ENCODE data around the gene ZNF385A. TPM values are rescaled to one million over a fixed set of nuclear protein-coding genes. Genes with fewer than 3 reads are reported as not detected.

Gene ZNF385A
- total and polyA plus RNA-seq, 2 donors (not counting 3 experiments of a cell fraction or from before 2014, with no cell fraction given): 1.6 to 7.9 TPM

- no TSS peak for BruUV-seq (replicated peaks)
- no peaks in the 10 kb centered on the region for H3K9me1 ChIP-seq (replicated peaks; ENCODE audit: control insufficient read depth, extremely low read depth, insufficient read depth, low read length)
- intact Hi-C loops (cut with micrococcal nuclease) (no loop called here), dilution Hi-C loops (cut with MboI; ENCODE audit: extremely low pct_ligation_motif_present, low sequenced_read_pairs) (no loop called here)
- ChIA-PET POLR2A (no interaction called here), CTCF (interaction anchor here (1.0 to 1.4 kb wide), 3 partner anchors 28 to 121 kb away, joined by 3 read pairs; no protein-coding TSS in a partner anchor)
- H2AFZ ChIP-seq (ENCODE audit: low read depth, low read length): no peak overlapping the region
- H3K4me1 ChIP-seq (ENCODE audit: control insufficient read depth, extremely low read depth, insufficient read depth, low read length): peaks cover 25% of the 10 kb centered on the region
- H3K4me2 ChIP-seq (ENCODE audit: insufficient read depth, low read length): no peak overlapping the region
- H3K4me3 ChIP-seq (replicated peaks in 1 of 3; ENCODE audit: insufficient read depth in 1 of 3, low read depth in 1 of 3, low read length in 3 of 3): no peak overlapping the region
- TF ChIP-seq FOS (IDR thresholded peaks at IDR 0.05; ENCODE audit: borderline replicate concordance, insufficient read depth, low read length) (no peak), JUN (IDR thresholded peaks at IDR 0.05; ENCODE audit: borderline replicate concordance, insufficient read depth, insufficient read length, low read depth) (no peak), POLR2AphosphoS5 (IDR thresholded peaks at IDR 0.05; ENCODE audit: insufficient read depth, low read depth, low read length) (no peak), GATA2 (IDR thresholded peaks at IDR 0.05; ENCODE audit: insufficient read depth, insufficient read length, low read depth, low read length) (no peak), MAX (IDR thresholded peaks at IDR 0.05; ENCODE audit: insufficient read depth, insufficient read length) (no peak)
- H4K20me1 ChIP-seq (replicated peaks; ENCODE audit: control insufficient read depth, extremely low read depth, insufficient read depth, low read length): no peaks in the 10 kb centered on the region
- no peaks in the 10 kb centered on the region for H3K27me3 ChIP-seq (ENCODE audit: control insufficient read depth in 2 of 2, insufficient read depth in 2 of 2, low read length in 2 of 2)
- H3K9ac ChIP-seq (replicated peaks; ENCODE audit: extremely low read depth, insufficient read depth, low read length): no peak overlapping the region
- H3K79me2 ChIP-seq (ENCODE audit: control insufficient read depth, insufficient read depth, low read length): peaks cover 42% of the 10 kb centered on the region
- no peaks in the 10 kb centered on the region for H3K9me3 ChIP-seq (replicated peaks; ENCODE audit: control insufficient read depth, insufficient read depth, low read length)
- no peak for FAIRE-seq
- H3K27ac ChIP-seq (ENCODE audit: insufficient read depth, low read depth, low read length): no peak overlapping the region
- H3K36me3 ChIP-seq (ENCODE audit: control insufficient read depth in 2 of 2, extremely low read depth in 1 of 2, insufficient read depth in 2 of 2, low read length in 2 of 2): no peaks in the 10 kb centered on the region
- DNase-seq (ENCODE audit: low read depth, low spot score): no peak
These were observed 53.1 kb downstream of the ZNF385A start for GRCh38 chr12:54331461-54331860.

GRCh38 chr12:54330442-54330841 is 54.1 kb downstream of the ZNF385A start:
- H3K4me1 ChIP-seq (ENCODE audit: control insufficient read depth, extremely low read depth, insufficient read depth, low read length): peaks cover 28% of the 10 kb centered on the region
- H3K4me2 ChIP-seq (ENCODE audit: insufficient read depth, low read length): no peak overlapping the region
- FAIRE-seq (no peak), DNase-seq (ENCODE audit: low read depth, low spot score) (no peak)
- CTCF ChIA-PET: no interaction called here
- BruUV-seq (replicated peaks): no TSS peak
- dilution Hi-C loops (cut with MboI; ENCODE audit: extremely low pct_ligation_motif_present, low sequenced_read_pairs): no loop called here
- H3K27me3 ChIP-seq (ENCODE audit: control insufficient read depth in 2 of 2, insufficient read depth in 2 of 2, low read length in 2 of 2): no peaks in the 10 kb centered on the region
- no peak for TF ChIP-seq GATA2 (IDR thresholded peaks at IDR 0.05; ENCODE audit: insufficient read depth, insufficient read length, low read depth, low read length)
- no peak for TF ChIP-seq EZH2 (IDR thresholded peaks at IDR 0.05; ENCODE audit: borderline replicate concordance, low read depth, low read length, severe bottlenecking)
- no peak for TF ChIP-seq MYC (IDR thresholded peaks at IDR 0.05; ENCODE audit: low read depth, low read length)
- TF ChIP-seq JUN (IDR thresholded peaks at IDR 0.05; ENCODE audit: borderline replicate concordance, insufficient read depth, insufficient read length, low read depth): no peak
- TF ChIP-seq CTCF (IDR thresholded peaks at IDR 0.05; ENCODE audit: extremely low read depth in 1 of 2, insufficient read depth in 1 of 2, low read depth in 1 of 2, low read length in 2 of 2): no peak
- no peak for TF ChIP-seq POLR2AphosphoS5 (IDR thresholded peaks at IDR 0.05; ENCODE audit: insufficient read depth, low read depth, low read length)
- TF ChIP-seq FOS (IDR thresholded peaks at IDR 0.05; ENCODE audit: borderline replicate concordance, insufficient read depth, low read length): no peak
- TF ChIP-seq POLR2A (IDR thresholded peaks at IDR 0.05; ENCODE audit: low read depth, low read length): no peak
- TF ChIP-seq MAX (IDR thresholded peaks at IDR 0.05; ENCODE audit: insufficient read depth, insufficient read length): no peak
- H3K79me2 ChIP-seq (ENCODE audit: control insufficient read depth, insufficient read depth, low read length): peaks cover 48% of the 10 kb centered on the region
- no peak overlapping the region for H3K27ac ChIP-seq (ENCODE audit: insufficient read depth, low read depth, low read length)
- H3K9me3 ChIP-seq (replicated peaks; ENCODE audit: control insufficient read depth, insufficient read depth, low read length): no peaks in the 10 kb centered on the region
- no peaks in the 10 kb centered on the region for H3K9me1 ChIP-seq (replicated peaks; ENCODE audit: control insufficient read depth, extremely low read depth, insufficient read depth, low read length)
- no peaks in the 10 kb centered on the region for H3K36me3 ChIP-seq (ENCODE audit: control insufficient read depth in 2 of 2, extremely low read depth in 1 of 2, insufficient read depth in 2 of 2, low read length in 2 of 2)
- intact Hi-C loops (cut with micrococcal nuclease): no loop called here
- no peak overlapping the region for H3K9ac ChIP-seq (replicated peaks; ENCODE audit: extremely low read depth, insufficient read depth, low read length)
- H3K4me3 ChIP-seq (replicated peaks in 1 of 3; ENCODE audit: insufficient read depth in 1 of 3, low read depth in 1 of 3, low read length in 3 of 3): no peak overlapping the region
- POLR2A ChIA-PET: no interaction called here
- H2AFZ ChIP-seq (ENCODE audit: low read depth, low read length): no peak overlapping the region
- no peaks in the 10 kb centered on the region for H4K20me1 ChIP-seq (replicated peaks; ENCODE audit: control insufficient read depth, extremely low read depth, insufficient read depth, low read length)

Data from endothelial cell of umbilical vein (primary cell).